HUDEP-2 (cell line): ENCODE results near the gene PLCZ1.
"Not testable (repeated sequence)": the region's sequence is repeated elsewhere in the genome, so short reads cannot be mapped to it uniquely, and the experiment has no call there.

Experiments
- DNase-seq, 76 experiments: peaks; one replicate each; lab custom pipeline; 2025; ENCODE audit not compliant: unreplicated experiment in 76 of 76; lab: John Stamatoyannopoulos, UW

The PLCZ1 gene, protein sequence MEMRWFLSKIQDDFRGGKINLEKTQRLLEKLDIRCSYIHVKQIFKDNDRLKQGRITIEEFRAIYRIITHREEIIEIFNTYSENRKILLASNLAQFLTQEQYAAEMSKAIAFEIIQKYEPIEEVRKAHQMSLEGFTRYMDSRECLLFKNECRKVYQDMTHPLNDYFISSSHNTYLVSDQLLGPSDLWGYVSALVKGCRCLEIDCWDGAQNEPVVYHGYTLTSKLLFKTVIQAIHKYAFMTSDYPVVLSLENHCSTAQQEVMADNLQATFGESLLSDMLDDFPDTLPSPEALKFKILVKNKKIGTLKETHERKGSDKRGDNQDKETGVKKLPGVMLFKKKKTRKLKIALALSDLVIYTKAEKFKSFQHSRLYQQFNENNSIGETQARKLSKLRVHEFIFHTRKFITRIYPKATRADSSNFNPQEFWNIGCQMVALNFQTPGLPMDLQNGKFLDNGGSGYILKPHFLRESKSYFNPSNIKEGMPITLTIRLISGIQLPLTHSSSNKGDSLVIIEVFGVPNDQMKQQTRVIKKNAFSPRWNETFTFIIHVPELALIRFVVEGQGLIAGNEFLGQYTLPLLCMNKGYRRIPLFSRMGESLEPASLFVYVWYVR

DNA sequence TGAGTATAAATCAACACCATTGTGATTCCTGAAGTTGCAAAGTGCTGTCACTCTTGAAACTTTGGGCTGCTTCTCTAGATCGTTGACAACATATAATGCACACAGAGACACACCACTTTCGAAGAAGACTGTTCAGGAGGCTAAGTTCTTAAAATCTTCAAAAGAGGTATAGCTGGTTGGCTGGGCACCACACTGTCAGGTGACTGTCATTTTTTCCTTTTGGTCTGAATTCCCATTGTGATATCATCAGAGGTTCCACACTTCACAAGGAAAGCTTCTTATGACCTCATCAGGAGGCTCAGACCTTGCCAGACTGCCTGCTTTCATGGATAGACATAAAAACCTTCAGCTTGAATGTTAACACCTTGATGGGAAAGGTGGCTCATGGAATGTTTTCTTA lies at the start of gene PLCZ1, which contains the start of gene CAPZA3:
Gene PLCZ1 (minus strand): TSS at position 194 of the 400 bp plus-strand sequence. CDS start 641 bp downstream, outside the sequence.
Gene CAPZA3 (plus strand): TSS at position 301 of the 400 bp plus-strand sequence. CDS start 150 bp downstream, outside the sequence.
- DNase-seq = no peak

DNA sequence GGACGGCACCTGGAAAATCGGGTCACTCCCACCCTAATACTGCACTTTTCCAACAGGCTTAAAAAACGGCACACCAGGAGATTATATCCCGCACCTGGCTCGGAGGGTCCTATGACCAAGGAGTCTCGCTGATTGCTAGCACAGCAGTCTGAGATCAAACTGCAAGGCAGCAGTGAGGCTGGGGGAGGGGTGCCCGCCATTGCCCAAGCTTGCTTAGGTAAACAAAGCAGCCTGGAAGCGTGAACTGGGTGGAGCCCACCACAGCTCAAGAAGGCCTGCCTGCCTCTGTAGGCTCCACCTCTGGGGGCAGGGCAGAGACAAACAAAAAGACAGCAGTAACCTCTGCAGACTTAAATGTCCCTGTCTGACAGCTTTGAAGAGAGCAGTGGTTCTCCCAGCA lies 47.7 kb upstream of the PLCZ1 start:
- DNase-seq = not testable (repeated sequence)

DNA sequence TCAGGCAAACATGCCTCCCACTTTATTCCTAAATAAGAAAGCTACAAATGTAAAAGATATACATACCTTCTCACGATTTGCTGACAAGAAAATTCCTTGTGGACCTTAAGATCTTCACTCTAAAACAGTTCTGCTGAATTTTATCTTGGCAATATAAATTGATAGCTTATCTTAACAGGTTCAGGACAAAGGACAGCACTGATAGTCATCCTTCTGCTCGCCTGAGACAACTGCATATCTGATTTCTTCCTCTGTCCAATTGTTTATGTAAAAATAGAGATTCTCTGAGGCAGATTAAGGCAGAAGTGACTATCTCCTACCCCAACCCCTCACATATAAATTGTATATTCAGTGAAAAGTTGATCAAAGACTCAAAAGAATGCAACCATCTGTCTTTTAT lies 45.0 kb upstream of the PLCZ1 start:
- no peak for DNase-seq

DNA sequence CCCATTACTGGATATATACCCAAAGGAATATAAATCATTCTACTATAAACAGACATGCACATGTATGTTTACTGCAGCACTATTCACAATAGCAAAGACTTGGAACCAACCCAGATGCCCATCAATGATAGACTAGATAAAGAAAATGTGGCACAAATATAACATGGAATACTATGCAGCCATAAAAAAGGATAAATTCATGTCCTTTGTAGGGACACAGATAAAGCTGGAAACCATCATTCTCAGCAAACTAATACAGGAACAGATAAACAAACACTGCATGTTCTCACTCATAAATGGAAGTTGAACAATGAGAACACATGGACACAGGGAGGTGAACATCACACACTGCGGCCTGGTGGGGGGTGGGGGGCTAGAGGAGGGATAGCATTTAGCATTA lies 28.7 kb upstream of the PLCZ1 start:
- not testable (repeated sequence) for DNase-seq

DNA sequence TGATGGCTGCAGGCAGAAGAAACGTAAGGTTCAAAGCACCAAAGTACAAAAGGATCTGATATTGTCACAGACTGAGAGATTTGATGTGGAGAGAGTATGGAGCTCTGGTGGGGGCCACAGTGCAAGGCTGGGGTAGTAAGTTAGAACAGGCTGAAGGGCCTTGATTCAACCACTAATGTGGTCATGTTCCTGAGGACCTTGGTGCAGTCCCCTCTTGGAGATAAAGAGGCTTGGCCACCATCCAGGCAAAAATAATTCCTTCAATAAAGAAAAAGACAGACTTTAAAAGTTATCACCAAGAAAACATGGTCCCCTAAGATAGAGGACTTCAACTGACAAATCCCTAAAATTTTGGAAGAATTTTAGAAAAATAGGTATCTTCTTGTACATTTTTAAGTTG lies 17.5 kb upstream of the PLCZ1 start:
- peak in 19 of 76 experiments; percentile 7 to 56 (median 20) for DNase-seq

DNA sequence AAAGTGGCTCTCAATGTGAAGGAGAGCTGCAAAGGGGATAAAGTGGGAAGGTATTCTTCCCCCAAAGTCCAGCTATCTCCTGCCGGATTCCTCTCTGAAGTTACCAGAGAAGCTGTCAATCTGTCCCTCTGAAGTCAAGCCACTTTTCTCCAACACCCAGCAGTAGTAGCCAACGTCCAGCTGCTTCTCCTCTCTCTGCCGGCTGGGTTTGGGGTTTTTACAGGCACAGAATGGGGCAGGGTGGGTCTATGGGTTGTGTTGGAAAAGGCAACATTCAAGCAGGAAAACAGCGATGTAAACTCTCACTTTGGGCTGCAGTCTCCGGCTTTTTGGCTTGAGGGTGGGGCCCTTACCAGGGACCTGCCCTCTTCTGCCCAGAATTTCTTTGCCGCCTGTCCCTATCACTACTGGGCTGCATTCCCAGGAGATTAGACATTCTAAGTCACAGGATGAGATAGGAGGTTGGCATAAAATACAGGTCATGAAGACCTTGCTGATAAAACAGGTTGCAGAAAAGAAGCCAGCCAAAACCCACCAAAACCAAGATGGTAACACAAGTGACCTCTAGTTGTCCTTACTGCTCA lies 16.4 kb upstream of the PLCZ1 start:
- peak in 29 of 76 experiments; percentile 7 to 66 (median 23) for DNase-seq

DNA sequence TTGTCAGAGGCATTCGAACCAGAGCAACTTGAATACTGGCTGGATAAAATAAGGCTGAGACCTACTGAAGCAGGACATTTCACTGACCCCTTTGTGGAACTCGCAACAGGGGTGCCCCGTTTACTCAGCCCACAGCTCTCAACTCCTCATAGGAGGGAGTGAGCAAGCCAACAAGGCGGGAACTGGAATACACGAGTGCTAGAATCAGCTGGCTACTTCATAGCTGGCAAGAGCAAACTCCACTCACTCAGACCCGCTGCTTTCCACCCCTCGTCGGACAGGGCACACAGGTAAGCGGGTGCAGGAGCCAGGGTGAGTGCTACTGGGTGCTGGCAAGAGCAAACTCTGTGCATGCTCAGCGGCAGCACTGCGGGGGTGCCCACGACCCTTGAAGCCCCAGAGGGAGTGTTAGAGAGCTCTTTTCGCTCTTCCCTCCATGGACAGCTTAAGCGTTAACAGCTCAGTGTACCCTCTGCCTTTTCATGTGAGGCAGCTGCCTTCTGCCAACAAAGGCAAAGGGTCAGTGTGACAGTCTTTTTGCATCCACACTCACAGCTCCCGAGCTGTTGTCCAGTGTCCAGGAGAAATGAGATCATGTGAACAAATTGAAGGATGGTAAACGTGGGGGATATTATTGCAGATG lies 15.8 kb upstream of the PLCZ1 start:
- DNase-seq = no peak

DNA sequence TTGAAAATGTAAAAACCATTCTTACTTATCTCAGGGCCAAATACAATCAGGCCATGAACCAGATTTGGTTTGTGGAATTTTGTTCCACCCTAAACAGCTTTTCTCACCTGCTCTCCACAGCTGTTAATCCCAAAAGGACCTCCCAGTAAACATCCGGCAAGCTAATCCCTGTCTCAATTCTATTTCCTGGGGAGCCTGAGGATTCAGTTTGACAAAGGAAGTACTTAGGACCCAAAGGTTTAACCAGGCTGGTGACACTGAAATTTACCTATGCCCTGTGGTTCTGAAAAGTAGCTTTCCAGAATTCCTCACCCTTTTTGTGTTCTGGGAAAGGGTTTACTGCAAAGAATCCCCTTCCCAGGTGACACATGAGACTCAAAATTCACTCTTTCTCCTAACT lies 15.1 kb upstream of the PLCZ1 start:
- no peak for DNase-seq

DNA sequence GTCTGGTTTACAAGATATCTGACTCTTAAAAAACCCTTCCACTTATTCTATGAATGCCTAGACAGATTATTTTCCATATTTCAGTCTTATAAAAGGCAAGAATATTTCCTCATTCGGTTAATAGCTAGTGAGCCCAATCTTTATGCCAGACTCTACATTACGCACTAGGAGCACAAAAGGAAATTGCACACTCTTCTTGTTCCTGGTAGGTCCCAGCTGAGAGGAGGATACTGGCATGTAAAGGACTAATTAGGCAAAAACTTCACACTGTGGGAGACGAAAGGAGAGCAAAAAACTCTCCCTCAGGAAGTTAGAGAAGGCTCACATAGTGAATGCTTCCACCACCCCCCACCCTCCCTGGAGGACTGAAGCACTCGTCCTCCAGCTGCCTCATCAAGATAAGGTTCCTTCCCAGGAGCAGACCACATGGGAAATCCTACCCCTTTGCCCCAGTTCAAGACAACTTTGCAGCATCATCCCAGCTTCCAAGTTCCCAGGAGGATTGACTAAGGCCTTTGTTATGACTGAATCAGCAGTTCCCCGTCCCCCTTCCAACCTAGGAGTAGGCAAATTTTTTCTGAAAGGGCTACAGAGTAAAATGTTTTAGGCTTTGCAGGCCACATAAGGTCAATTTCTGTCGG lies 14.6 kb upstream of the PLCZ1 start:
- DNase-seq = peak in 1 of 76 experiments; percentile 4

DNA sequence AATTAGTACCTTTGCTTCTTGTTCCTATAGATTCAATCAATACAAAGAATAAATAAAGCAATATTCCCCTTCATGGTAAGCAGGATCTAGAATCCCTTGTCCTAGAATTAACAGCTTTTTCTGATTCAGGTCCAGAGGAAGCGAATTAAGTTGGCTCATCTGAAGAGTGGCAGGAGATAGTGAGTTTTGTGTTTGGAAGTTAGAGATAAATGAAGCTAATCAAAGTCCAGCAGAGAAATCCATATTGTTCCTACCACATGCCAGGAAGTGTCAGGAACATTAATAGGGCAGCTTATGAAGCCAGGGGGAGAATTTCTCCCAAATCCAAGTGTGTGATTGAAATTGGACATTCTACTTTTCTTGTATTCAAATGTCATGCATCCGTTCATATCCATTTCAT lies 14.1 kb upstream of the PLCZ1 start:
- peak in 1 of 76 experiments; percentile 8 for DNase-seq

DNA sequence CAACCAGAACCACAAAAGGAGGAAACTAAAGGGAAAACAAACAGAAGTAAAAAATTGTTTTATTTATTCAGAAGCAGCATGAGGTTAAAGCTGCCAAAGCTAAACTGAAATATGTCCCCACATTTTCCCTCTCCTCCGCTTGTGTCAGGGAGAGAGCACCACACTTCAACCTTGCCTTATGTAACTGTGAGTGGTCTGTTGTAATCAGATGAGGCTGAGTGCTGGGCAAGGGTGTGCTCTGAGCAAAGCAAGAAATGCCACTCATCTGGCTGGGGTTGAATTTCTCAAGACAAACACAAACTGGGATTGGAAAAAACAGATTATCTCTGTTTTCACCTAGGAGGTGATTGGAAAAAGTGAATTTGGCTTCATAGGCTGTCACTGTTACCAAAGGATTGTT lies 12.3 kb upstream of the PLCZ1 start:
- DNase-seq = no peak

DNA sequence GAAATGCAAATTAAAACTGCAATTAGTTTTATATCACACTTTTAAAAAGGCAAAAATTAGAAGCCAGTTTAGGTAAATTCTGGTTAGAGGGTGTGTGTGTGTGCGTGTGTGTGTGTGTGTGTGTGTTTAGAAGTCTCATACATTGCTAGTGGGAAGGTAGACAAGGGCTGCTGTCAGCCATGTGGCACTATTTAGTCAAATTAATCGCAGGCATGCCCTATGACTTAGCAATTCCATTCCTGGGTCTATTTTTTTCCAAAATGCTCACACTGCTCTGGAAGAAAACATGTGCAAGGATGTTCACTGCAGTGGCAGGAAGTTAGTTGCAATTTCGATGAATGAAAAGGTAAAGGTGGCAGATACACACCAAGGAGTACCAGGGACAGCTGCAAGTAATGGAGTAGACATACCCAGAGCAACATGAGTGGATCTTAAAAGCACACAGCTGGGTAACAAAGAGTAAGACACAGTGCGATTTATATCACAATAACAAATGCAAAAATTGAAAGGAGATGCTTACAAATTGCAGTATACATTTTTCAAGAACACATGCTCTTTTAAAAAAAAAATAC lies 11.7 kb upstream of the PLCZ1 start:
- no peak for DNase-seq

DNA sequence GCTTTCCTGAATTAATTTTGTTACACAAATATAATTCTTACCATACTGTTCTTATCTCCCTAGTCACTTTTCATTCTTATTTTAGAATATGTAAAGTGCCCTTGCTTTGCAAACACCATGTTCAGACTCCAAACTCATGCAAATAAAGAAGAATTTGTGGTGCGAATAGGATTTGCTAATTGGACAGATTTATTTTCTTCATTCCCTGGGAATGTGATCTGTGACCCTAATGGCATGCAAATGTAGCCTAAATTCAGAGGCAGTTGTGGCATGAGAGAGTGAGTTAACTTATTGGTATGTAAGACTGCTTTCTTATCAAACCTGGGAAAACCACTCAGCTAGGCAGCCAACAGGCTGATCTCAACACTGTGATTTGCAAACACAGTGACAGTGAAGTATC lies 10.1 kb upstream of the PLCZ1 start:
- no peak for DNase-seq

DNA sequence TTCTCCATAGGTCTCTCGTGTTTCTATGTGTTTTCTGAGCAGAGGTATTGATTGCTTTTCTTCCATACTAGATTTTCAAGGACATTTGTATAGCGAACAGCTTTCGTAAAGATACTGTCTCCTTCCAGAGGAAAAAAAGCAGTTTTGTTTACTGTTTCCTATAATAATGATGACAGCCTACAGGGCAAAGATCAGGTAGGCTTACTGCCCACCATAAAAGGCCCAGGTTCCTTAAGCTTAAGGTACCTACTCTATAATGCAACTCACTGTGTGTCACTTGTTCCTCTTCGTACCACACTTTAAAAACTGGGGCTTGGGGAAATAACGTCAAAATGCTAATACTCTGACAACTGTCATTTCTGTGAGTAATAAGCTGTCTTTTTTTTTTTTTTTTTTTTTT lies 6.7 kb downstream of the PLCZ1 start:
- no peak for DNase-seq

DNA sequence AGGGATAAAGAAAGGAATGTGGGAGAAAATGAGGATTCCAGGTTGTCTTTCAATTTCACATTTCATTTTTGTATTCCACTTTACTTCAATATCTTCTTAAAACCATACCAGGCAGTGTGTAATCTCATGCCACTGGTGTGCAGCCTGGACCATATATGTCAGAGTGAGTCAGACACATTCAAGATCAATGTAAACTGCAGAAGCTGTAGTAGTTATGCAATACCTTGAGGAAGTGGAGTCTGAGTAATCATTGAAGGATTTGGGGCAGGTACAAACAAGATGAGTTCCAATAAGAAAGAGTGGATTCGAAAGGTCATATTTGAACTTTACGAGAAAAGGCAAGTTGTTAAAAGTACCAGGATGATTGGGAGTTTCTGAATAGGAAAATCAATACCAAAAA lies 14.1 kb downstream of the PLCZ1 start:
- no peak for DNase-seq

DNA sequence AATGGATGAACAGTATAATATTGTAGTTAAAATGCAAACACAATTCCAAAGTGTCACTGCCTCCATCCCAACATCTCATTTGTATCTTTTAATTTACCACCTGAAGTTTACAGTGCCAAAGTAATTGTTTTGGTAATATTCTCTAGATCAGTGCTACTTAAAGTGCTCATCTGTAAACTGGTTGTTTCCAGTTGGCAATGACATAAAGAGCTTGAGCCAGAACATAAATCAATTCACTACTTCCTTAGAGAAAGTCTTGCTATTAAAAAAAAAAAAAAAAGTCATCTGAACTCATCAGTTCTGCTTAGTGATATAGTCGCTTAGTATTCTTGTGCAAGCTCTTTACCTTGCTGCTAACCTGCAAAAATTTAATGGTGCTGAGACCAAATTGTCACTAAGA lies 16.4 kb downstream of the PLCZ1 start:
- no peak for DNase-seq

DNA sequence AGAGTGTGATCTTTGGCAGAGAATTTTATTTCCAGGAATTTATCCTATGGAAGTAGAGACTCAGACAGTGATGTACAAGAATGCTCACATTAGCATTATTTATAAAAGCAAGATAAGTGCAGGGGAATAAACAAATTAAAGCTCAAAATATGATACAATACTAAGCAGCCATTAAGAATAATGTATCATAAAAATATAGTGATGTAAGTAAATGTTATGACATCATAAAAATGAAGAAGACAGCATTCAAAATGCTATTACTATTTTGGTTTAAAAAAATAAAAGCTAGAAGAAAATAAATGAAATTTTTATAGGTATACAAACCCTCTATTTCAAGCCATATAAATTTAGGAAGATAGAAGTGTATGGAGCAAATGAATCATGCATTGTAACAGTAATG lies 17.1 kb downstream of the PLCZ1 start:
- no peak for DNase-seq

DNA sequence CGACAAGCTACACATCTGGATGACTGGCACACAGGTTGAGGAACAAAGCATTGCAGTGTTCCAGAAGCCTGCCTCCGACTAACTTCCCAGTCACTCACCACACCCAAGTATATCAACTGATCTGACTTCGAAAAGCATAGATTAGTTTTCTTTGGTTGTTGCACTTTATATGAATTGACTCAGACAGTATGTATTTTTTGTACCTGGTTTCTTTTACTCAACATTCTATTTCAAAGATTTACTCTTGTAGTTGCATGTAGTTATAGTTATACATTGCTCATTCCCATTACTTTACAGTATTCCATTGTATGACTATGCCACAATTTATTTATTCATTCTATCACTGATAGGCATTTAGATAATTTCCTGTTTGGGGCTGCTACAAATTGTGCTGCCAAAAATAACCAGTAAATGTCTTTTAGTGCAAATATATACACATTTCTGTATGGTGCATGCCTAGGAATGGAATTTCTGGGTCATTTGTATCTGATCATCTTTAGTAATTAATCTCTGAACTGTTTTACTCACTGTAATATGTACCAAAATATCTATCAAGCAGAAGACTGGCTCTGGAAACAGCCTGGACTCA lies 17.8 kb downstream of the PLCZ1 start:
- DNase-seq = no peak

DNA sequence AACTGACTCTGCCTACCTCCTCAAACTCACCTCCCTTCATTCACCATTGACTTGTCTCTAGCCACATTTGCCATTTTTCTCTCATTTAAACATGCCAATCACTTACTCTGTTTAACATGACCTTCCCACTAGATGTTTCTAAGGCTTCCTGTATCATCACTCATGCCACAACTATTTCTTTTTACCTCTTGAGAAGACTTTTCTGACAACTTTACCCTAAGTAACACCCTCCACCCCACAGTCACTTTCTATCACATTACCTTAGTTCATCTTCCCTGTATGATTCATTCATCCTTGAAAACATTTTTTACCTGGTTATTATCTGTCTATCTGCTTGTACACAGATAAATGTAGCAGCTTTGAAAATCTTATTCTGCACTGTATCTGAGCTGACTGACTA lies 19.4 kb downstream of the PLCZ1 start:
- DNase-seq = no peak

DNA sequence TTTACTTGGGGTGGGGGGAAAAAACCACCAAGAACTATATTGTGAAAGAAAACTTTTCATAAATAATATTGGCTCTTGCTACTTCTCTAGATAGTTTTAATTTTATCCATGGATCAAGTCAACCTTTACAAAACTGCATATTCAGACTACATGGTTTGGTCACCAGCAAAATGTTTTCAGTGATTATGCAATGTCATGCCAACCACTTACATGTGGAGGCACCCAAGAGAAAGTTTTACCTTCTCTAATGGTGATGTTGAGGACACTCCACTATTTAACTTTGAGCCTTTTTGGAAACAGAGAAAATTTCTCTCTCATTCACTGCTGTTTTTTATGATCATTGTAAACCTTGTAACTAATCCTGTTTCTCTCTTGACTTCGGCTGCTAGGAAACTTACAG lies 21.6 kb downstream of the PLCZ1 start:
- DNase-seq = no peak
